Mucosa of descending colon (tissue), 3 donors: ENCODE data around the gene MXRA5. TPM values are rescaled to one million over a fixed set of nuclear protein-coding genes. Genes with fewer than 3 reads are reported as not detected.
"Not testable (repeated sequence)": the region's sequence is repeated elsewhere in the genome, so short reads cannot be mapped to it uniquely, and the experiment has no call there.

Experiments used
- ATAC-seq: fragments of 200-7000 bp; cut with Tn5 transposase; one replicate; pipeline ENCODE4 v1.9.1; 2020; ENCODE audit warnings: mild to moderate bottlenecking, moderate library complexity
- DNase-seq, 3 donors: peaks; one replicate each; pipeline ENCODE4 v3.0.0-alpha.2; 2020
- H3K36me3 ChIP-seq: fragments of 200-600 bp; one replicate; pipeline ENCODE4 v1.8.0; 2021; ENCODE audit warnings: low read depth, mild to moderate bottlenecking
- H3K4me1 ChIP-seq: fragments of 200-600 bp; one replicate; pipeline ENCODE4 v1.8.0; 2021; ENCODE audit warnings: low read depth, mild to moderate bottlenecking
- H3K4me3 ChIP-seq: fragments of 200-600 bp; one replicate; pipeline ENCODE4 v1.8.0; 2021; ENCODE audit warnings: mild to moderate bottlenecking
- H3K9me3 ChIP-seq: fragments of 200-600 bp; one replicate; pipeline ENCODE4 v1.8.0; 2021; ENCODE audit warnings: mild to moderate bottlenecking
- intact Hi-C, 2 donors: fragments of 100-400 bp; cut with DNase I in 1 of 2; cut with micrococcal nuclease in 1 of 2; formaldehyde crosslinking; loops; one replicate each; pipeline versions ENCODE4 v1.11.0 to v1.11.1; 2022; cut with DNase I, micrococcal nuclease
- total RNA-seq, 3 donors: library from RNA; stranded (reverse); fragmentation: NEBNext Ultra II Directional in 2 of 3; extraction: Animal tissue kit (Norgen Biotek cat#: 25700) in 2 of 3; gene quantifications; one replicate each; pipeline versions ENCODE4 v1.2.1 to v1.2.4, GENCODE V29; 2021 to 2023
- TF ChIP-seq, protein P1 (sequence below): fragments of 200-600 bp; IDR thresholded peaks from one replicate; pipeline ENCODE4 v1.8.0; 2022; ENCODE audit warnings: antibody characterized with exemption, mild to moderate bottlenecking
- donor health status: DM: no; HTN: no; CAD: no; lungs with moderate emphysema.
- donor health status: DM: no; HTN: no; CAD: no.
- donor health status: DM: no; HTN: yes; CAD: no.

The MXRA5 gene
- total RNA-seq, 3 donors from 2014 or later, result 3.3 to 6.1 (median 4.7) TPM

DNA sequence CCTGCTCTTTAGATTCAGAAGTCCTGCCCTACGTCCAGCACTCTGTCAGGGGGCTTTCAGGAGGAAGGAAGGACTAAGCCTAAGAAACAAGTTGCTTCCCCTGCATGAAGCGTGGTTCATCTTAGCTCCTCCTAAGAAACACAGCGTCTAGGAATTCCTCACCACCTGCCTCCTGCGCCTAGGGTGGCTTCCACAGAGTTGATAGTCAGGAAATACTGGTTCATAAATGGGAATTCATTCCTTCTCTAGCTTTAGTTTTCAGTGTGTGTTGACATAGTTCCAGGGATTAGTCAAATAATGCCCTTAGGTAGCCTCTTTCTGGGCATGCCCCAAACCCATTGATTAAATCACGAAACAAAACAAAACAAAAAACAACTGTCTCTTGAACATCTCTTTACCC lies 1.7 kb upstream of the MXRA5 start:
- Histone ChIP-seq H3K4me1 (no peaks in the 10 kb centered on the region), H3K9me3 (no peaks in the 10 kb centered on the region), H3K4me3 (no peak overlapping the region), H3K36me3 (no peaks in the 10 kb centered on the region)
- intact Hi-C loops, result no loop called here
- DNase-seq, result no peak
- TF ChIP-seq, protein P1, sequence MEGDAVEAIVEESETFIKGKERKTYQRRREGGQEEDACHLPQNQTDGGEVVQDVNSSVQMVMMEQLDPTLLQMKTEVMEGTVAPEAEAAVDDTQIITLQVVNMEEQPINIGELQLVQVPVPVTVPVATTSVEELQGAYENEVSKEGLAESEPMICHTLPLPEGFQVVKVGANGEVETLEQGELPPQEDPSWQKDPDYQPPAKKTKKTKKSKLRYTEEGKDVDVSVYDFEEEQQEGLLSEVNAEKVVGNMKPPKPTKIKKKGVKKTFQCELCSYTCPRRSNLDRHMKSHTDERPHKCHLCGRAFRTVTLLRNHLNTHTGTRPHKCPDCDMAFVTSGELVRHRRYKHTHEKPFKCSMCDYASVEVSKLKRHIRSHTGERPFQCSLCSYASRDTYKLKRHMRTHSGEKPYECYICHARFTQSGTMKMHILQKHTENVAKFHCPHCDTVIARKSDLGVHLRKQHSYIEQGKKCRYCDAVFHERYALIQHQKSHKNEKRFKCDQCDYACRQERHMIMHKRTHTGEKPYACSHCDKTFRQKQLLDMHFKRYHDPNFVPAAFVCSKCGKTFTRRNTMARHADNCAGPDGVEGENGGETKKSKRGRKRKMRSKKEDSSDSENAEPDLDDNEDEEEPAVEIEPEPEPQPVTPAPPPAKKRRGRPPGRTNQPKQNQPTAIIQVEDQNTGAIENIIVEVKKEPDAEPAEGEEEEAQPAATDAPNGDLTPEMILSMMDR, result no peak
- ATAC-seq, result no peak

DNA sequence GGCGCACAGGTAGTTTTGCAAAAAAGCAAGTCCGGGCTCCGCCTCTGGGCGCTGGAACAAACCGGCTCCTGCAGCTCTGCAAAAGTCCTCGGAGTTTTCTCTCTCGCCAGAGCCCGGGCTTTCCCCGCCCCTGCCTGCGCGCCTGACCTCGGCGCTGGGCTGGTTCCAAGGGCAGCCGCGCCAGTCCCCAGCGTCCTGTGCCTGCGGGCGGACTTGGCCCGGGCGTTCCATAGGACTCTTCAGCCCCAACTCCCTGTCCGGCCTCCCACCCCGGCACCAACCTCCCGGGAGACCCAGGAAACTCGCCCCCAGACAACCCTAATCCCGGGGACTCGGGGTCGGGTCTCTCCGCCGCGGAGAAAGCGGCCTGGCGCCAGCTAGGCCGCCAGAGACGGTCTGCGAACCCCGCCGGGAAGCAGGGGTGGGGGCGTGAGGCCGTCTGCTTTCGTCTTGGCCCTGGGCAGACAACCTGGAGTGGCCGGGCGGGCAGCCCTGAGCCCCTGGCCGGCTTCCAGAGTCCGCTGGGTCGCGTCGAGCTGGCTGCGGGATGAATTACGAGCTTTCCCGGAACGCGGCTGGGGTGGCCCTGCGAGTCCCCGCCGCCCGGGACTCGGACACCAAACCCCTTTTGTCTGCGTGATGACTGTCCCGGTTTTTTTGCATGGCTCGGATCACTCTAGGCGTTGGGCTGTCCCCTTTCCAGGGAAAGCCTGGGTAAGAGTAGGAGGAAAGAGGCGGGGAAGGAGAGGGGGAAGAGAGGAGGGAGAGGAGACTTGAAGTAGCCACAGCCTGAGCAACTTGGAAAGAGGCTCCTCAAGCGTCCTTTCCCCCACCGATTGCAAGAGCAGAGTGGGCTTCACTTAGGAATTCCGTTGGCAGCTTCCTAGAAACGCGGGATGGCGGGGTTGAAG lies 916 bp downstream of the MXRA5 start:
- TF ChIP-seq, protein P1, result no peak
- Histone ChIP-seq H3K4me3 (no peak overlapping the region), H3K9me3 (no peaks in the 10 kb centered on the region), H3K36me3 (no peaks in the 10 kb centered on the region), H3K4me1 (no peaks in the 10 kb centered on the region)
- intact Hi-C loops, result no loop called here
- ATAC-seq (peak; percentile 39), DNase-seq (peak; percentile 2 to 54 (median 36))

GRCh38 chrX:3343569-3343968 lies 2.9 kb downstream of the MXRA5 start:
- H3K9me3 ChIP-seq, H3K4me1 ChIP-seq, ATAC-seq, H3K4me3 ChIP-seq, DNase-seq, intact Hi-C loops, H3K36me3 ChIP-seq: not testable (repeated sequence)

DNA sequence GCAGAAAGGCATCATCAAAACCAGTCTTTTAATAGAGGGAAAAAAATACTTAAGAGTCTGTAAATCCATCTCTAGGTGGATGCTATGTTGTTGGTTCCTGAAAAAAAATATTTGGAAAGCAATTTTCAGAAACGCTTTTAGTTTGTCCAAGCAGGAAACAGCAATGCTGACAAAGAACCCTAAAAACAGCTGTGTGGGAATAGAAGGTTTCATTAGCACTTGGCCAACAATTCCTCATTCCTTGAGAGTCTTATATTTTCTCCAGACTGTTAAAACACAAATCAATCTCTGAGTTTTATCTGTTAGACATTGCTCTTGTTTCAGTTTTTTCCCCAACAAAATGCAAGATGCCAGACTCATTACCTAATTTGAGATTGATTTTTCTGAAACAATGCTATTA lies 6.4 kb downstream of the MXRA5 start:
- Histone ChIP-seq H3K4me3 (no peak overlapping the region), H3K4me1 (no peaks in the 10 kb centered on the region), H3K9me3 (no peaks in the 10 kb centered on the region), H3K36me3 (no peaks in the 10 kb centered on the region)
- no peak for ATAC-seq
- intact Hi-C loops, result no loop called here
- TF ChIP-seq, protein P1, result no peak
- no peak for DNase-seq

GRCh38 chrX:3326681-3327080 lies 19.8 kb downstream of the MXRA5 start:
- H3K4me3 ChIP-seq, result no peak overlapping the region
- H3K36me3 ChIP-seq, result no peaks in the 10 kb centered on the region
- DNase-seq (no peak), ATAC-seq (no peak)
- TF ChIP-seq, protein P1, result no peak
- intact Hi-C loops, result no loop called here
- H3K9me3 ChIP-seq, result no peaks in the 10 kb centered on the region
- no peaks in the 10 kb centered on the region for H3K4me1 ChIP-seq

DNA sequence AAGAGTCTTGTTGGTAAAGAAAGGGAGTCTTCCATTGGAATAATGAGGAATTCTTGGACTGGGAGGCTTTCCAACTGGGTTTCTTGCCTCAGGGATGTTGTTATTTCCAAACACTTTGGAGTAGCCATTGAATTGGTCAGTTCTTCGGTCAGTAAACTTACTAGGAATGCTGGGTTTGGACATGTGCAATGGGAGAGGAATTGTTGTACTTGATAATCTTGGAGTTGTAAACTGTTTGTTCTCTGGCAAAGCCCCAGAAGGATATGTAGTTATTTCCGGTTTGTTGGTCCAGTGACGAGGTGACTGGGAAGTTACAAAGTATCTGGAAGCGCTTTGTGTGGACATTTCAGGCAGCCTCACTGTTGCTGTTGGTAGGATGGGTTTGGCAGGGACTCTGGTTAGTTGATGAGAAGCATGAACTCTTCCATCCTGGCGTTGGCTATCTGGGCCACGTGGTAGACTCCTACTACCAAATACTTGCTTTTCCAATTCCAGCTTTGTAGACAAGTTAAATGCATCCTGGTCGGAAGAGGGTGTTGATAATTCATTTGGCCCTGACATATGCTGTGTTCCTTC lies 25.9 kb downstream of the MXRA5 start:
- intact Hi-C loops, result no loop called here
- ATAC-seq (no peak), DNase-seq (no peak)
- no peaks in the 10 kb centered on the region for H3K4me1 ChIP-seq
- H3K4me3 ChIP-seq, result no peak overlapping the region
- no peaks in the 10 kb centered on the region for H3K9me3 ChIP-seq
- H3K36me3 ChIP-seq, result no peaks in the 10 kb centered on the region
- TF ChIP-seq, protein P1, result no peak
